Smooth muscle cell of the brain vasculature (primary cell): ENCODE results near the gene ARID4A.
"Not testable (repeated sequence)": the region's sequence is repeated elsewhere in the genome, so short reads cannot be mapped to it uniquely, and the experiment has no call there.

Experiments
- DNase-seq: peaks from one replicate; pipeline ENCODE4 v3.0.0-alpha.2; 2012; ENCODE audit warnings: low read depth, low spot score

ARID4A gene

GRCh38 chr14:58298477-58299400 lies at the start of gene ARID4A:
TSS of gene ARID4A (plus strand) at chr14:58298555. CDS start at chr14:58299855, 1,300 bp downstream.
- DNase-seq, result no peak

GRCh38 chr14:58249611-58250010 lies 48.7 kb upstream of the ARID4A start:
- DNase-seq, result no peak

- no peak for DNase-seq
These were observed 40.2 kb upstream of the ARID4A start for GRCh38 chr14:58258156-58258555.

GRCh38 chr14:58262005-58262404 lies 36.4 kb upstream of the ARID4A start:
- DNase-seq, result not testable (repeated sequence)

- no peak for DNase-seq
These were observed 33.0 kb upstream of the ARID4A start for GRCh38 chr14:58265401-58265800.

- DNase-seq, result no peak
These were observed 27.7 kb upstream of the ARID4A start for GRCh38 chr14:58270628-58271027.

GRCh38 chr14:58272588-58273372 lies 25.6 kb upstream of the ARID4A start:
- no peak for DNase-seq

- DNase-seq, result no peak
These were observed 23.5 kb upstream of the ARID4A start for GRCh38 chr14:58274881-58275280.

- no peak for DNase-seq
These were observed 22.7 kb upstream of the ARID4A start for GRCh38 chr14:58275527-58276190.

- no peak for DNase-seq
These were observed 22.1 kb upstream of the ARID4A start for GRCh38 chr14:58276208-58276607.

GRCh38 chr14:58278177-58278576 lies 20.2 kb upstream of the ARID4A start:
- no peak for DNase-seq

- peak; percentile 41 for DNase-seq
These were observed 17.2 kb upstream of the ARID4A start for GRCh38 chr14:58280954-58281787.

- no peak for DNase-seq
These were observed 16.4 kb upstream of the ARID4A start for GRCh38 chr14:58281969-58282368.

GRCh38 chr14:58282925-58283593 lies 15.3 kb upstream of the ARID4A start:
- DNase-seq, result no peak

- no peak for DNase-seq
These were observed 14.6 kb upstream of the ARID4A start for GRCh38 chr14:58283730-58284129.

- DNase-seq, result no peak
These were observed 13.2 kb upstream of the ARID4A start for GRCh38 chr14:58285132-58285531.

- no peak for DNase-seq
These were observed 10.7 kb upstream of the ARID4A start for GRCh38 chr14:58287607-58288042.

- no peak for DNase-seq
These were observed 10.1 kb upstream of the ARID4A start for GRCh38 chr14:58288106-58288792.

GRCh38 chr14:58291646-58292045 lies 6.7 kb upstream of the ARID4A start:
- no peak for DNase-seq

- no peak for DNase-seq
These were observed 6.2 kb upstream of the ARID4A start for GRCh38 chr14:58292187-58292586.
